GM12878 (cell line): ENCODE measurements around the gene NEURL3. TPM values are rescaled to one million over a fixed set of nuclear protein-coding genes. Genes with fewer than 3 reads are reported as not detected.

Experiments used
- ATAC-seq: fragments of 200-7000 bp; cut with Tn5 transposase; 3 replicates; pipeline ENCODE4 v1.9.1; 2020; ENCODE audit warnings: mild to moderate bottlenecking, moderate library complexity
- BruUV-seq: library from RNA; stranded (reverse); fragments of 400-500 nt; replicated peaks from 2 replicates; lab custom pipeline; 2021; lab: Mats Ljungman, UMichigan
- CTCF ChIA-PET: fragments of 300-600 bp; sonication (Branson Sonifier 250); formaldehyde crosslinking; extraction: SDS; loops from one replicate; lab custom pipeline; 2021; ENCODE audit warnings: inconsistent platforms; lab: Yijun Ruan, JAX
- POLR2A ChIA-PET: fragments of 350-600 bp; formaldehyde crosslinking; extraction: SDS; loops from one replicate; lab custom pipeline; 2021; ENCODE audit warnings: inconsistent platforms; lab: Charles Lee
- RAD21 ChIA-PET: fragments of 300-600 bp; sonication (Branson Sonifier 250); formaldehyde crosslinking; loops from one replicate; lab custom pipeline; 2023; ENCODE audit warnings: antibody characterized with exemption; ENCODE audit not compliant: unreplicated experiment; lab: Charles Lee
- SMC1A ChIA-PET: fragments of 300-600 bp; sonication (Branson Sonifier 250); formaldehyde crosslinking; loops from one replicate; lab custom pipeline; 2023; ENCODE audit not compliant: unreplicated experiment, uncharacterized antibody; lab: Charles Lee
- DNase-seq: peaks from one replicate; pipeline ENCODE4 v3.0.0-alpha.2; 2011; ENCODE audit warnings: low read depth, low spot score
- FAIRE-seq: peaks from 3 replicates; lab custom pipeline; 2011; peaks lifted over from hg19 to GRCh38; lab: Jason Lieb, UNC
- H2AFZ ChIP-seq: 2 replicates; pipeline ENCODE4 v1.6.0; 2011; ENCODE audit warnings: low read depth, low read length, control low read depth; ENCODE audit not compliant: control insufficient read depth
- H3K27ac ChIP-seq: 2 replicates; pipeline ENCODE4 v1.5.1; 2011; ENCODE audit warnings: control low read depth; ENCODE audit not compliant: control insufficient read depth, insufficient read depth
- H3K27me3 ChIP-seq, 2 experiments: replicated peaks in 1 of 2; 2 replicates each; pipeline versions ENCODE4 v1.6.0 to v1.6.1; 2011; ENCODE audit warnings: low read length in 1 of 2; ENCODE audit not compliant: control insufficient read depth in 2 of 2, insufficient read depth in 2 of 2
- H3K36me3 ChIP-seq, 2 experiments: 2 replicates each; pipeline ENCODE4 v1.5.1; 2011; ENCODE audit warnings: low read length in 1 of 2; ENCODE audit not compliant: control insufficient read depth in 2 of 2, insufficient read depth in 2 of 2
- H3K4me1 ChIP-seq: 2 replicates; pipeline ENCODE4 v1.6.1; 2011; ENCODE audit warnings: mild to moderate bottlenecking, low read length, moderate library complexity, mixed read lengths; ENCODE audit not compliant: control insufficient read depth, insufficient read depth
- H3K4me2 ChIP-seq: 2 replicates; pipeline ENCODE4 v1.6.0; 2011; ENCODE audit warnings: control low read depth; ENCODE audit not compliant: control insufficient read depth, insufficient read depth
- H3K4me3 ChIP-seq: fragments of 200-600 bp; sonication (generic); 2 replicates; pipeline ENCODE4 v1.5.1; 2016
- H3K79me2 ChIP-seq: 2 replicates; pipeline ENCODE4 v1.6.0; 2011; ENCODE audit warnings: low read length; ENCODE audit not compliant: control insufficient read depth, insufficient read depth
- H3K9ac ChIP-seq: 2 replicates; pipeline ENCODE4 v1.8.0; 2011; ENCODE audit warnings: low read length, control low read depth, mixed read lengths; ENCODE audit not compliant: control insufficient read depth, insufficient read depth
- H3K9me3 ChIP-seq: replicated peaks from 3 replicates; pipeline ENCODE4 v1.5.1; 2011; ENCODE audit warnings: mild to moderate bottlenecking, low read length; ENCODE audit not compliant: control insufficient read depth, insufficient read depth
- H4K20me1 ChIP-seq: 2 replicates; pipeline ENCODE4 v1.6.0; 2011; ENCODE audit not compliant: control insufficient read depth, insufficient read depth
- ATF7 ChIP-seq: fragments of 450-650 bp; IDR thresholded peaks from 2 replicates; pipeline ENCODE4 v1.6.1; 2016; ENCODE audit warnings: low read depth, mild to moderate bottlenecking
- ESRRA ChIP-seq: IDR thresholded peaks from 2 replicates; pipeline ENCODE4 v1.6.1; 2012; ENCODE audit warnings: mild to moderate bottlenecking, low read length, improper control_type of control experiment
- NRF1 ChIP-seq: conservative IDR thresholded peaks from 2 replicates; pipeline ENCODE4 v1.6.1; 2011; ENCODE audit warnings: mild to moderate bottlenecking, low read depth, low read length, improper control_type of control experiment
- TCF7 ChIP-seq: IDR thresholded peaks from 2 replicates; pipeline ENCODE4 v1.6.1; 2014; ENCODE audit warnings: antibody characterized with exemption, borderline replicate concordance
- ZBTB40 ChIP-seq: fragments of 450-650 bp; IDR thresholded peaks from 2 replicates; pipeline ENCODE4 v1.6.1; 2016; ENCODE audit warnings: mild to moderate bottlenecking, moderate library complexity, borderline replicate concordance
- WGBS: methylation state at CpG from one replicate; pipeline ENCODE4 v1.1.6; 2016; ENCODE audit warnings: low lambda C conversion rate; ENCODE audit not compliant: insufficient replicate concordance, insufficient coverage; ENCODE audit errors: missing lambda C conversion rate; 5-methylcytosine and 5-hydroxymethylcytosine counted together
- in situ Hi-C: fragments of 300-500 bp; cut with MboI; formaldehyde crosslinking; loops from 9 replicates; pipeline ENCODE4 v1.14.3; 2018; ENCODE audit warnings: mixed read lengths
- intact Hi-C: fragments of 100-400 bp; cut with micrococcal nuclease; formaldehyde crosslinking; loops from one replicate; pipeline ENCODE4 v1.14.2; 2022; ENCODE audit not compliant: unreplicated experiment
- polyA plus RNA-seq, 11 experiments: library from polyadenylated mRNA; depleted of rRNA in 4 of 11; unstranded in 6 of 11; stranded (reverse) in 5 of 11; fragments of >200 nt; fragmentation: Nextera tagmentation in 4 of 11; fragmentation: Illumina TruSeq in 1 of 11; extraction: Ambion mirVana in 4 of 11; extraction: Trizol in 1 of 11; gene quantifications; 1 replicate in 1 of 11; 2 replicates in 10 of 11; pipeline versions ENCODE4 v1.2.1 to v1.2.3, GENCODE V29; 2011 to 2016; ENCODE audit warnings: inconsistent platforms in 2 of 11, missing spikeins in 2 of 11, low read depth in 1 of 11
- total RNA-seq, 4 experiments: library from RNA; depleted of rRNA in 3 of 4; stranded (reverse); fragments of >200 nt in 3 of 4; fragmentation: Illumina TruSeq in 1 of 4; extraction: Trizol in 1 of 4; gene quantifications; 2 replicates each; pipeline versions ENCODE4 v1.2.1 to v1.2.3, GENCODE V29; 2013 to 2021

The NEURL3 gene
- total and polyA plus RNA-seq, 10 of the 15 experiments (the other 5 are each of a cell fraction or from before 2014, with no cell fraction given): 0.03 to 6.3 (median 0.47) TPM

- Histone ChIP-seq H3K36me3 (no peaks in the 10 kb centered on the region), H2AFZ (no peak overlapping the region), H3K4me1 (peaks cover 38% of the 10 kb centered on the region), H3K27me3 (no peaks in the 10 kb centered on the region), H3K4me3 (no peak overlapping the region), H3K4me2 (no peak overlapping the region), H3K79me2 (no peaks in the 10 kb centered on the region), H3K9ac (no peak overlapping the region), H4K20me1 (no peaks in the 10 kb centered on the region), H3K27ac (no peak overlapping the region), H3K9me3 (no peaks in the 10 kb centered on the region)
- BruUV-seq: no TSS peak
- DNase-seq: no peak
- ChIA-PET POLR2A (interaction anchor here (1.0 to 1.6 kb wide), 3 partner anchors 17 to 40 kb away, joined by 3 read pairs; no protein-coding TSS in a partner anchor), RAD21 (interaction anchor here (0.6 to 9.9 kb wide), 6 partner anchors 15 to 258 kb away, joined by 3 to 144 read pairs (median 4); partner anchors contain the start of gene NCAPH), SMC1A (interaction anchor here (1.1 to 8.1 kb wide), 4 partner anchors 11 to 100 kb away, joined by 3 to 123 read pairs (median 10); no protein-coding TSS in a partner anchor), CTCF (interaction anchor here (0.7 to 13.0 kb wide), 13 partner anchors 11 to 514 kb away, joined by 3 to 307 read pairs (median 7); no protein-coding TSS in a partner anchor)
- ATAC-seq: no peak
- no peak for FAIRE-seq
- in situ Hi-C loops: loop anchor here (5.0 kb wide), 2 partner anchors 35 to 100 kb away; no protein-coding TSS in a partner anchor
- 86% methylated on average over 7 of the region's 7 CpGs for WGBS
- no peak for TF ChIP-seq ATF7
- intact Hi-C loops: loop anchor here (1.0 kb wide), 1 partner anchor 21 kb away; no protein-coding TSS in a partner anchor
Measured at GRCh38 chr2:96506907-96507240, 1.7 kb upstream of the NEURL3 start.

- ChIA-PET RAD21 (interaction anchor here (0.6 to 9.9 kb wide), 13 partner anchors 14 to 258 kb away, joined by 3 to 144 read pairs (median 4); partner anchors contain the start of gene NCAPH), CTCF (interaction anchor here (0.7 to 13.0 kb wide), 15 partner anchors 11 to 514 kb away, joined by 3 to 307 read pairs (median 5); no protein-coding TSS in a partner anchor), SMC1A (interaction anchor here (0.9 to 8.1 kb wide), 11 partner anchors 11 to 99 kb away, joined by 3 to 123 read pairs (median 5); no protein-coding TSS in a partner anchor)
- no peaks in the 10 kb centered on the region for H3K27me3 ChIP-seq
- no peaks in the 10 kb centered on the region for H4K20me1 ChIP-seq
- no peaks in the 10 kb centered on the region for H3K36me3 ChIP-seq
- no peak overlapping the region for H2AFZ ChIP-seq
- H3K9ac ChIP-seq: no peak overlapping the region
- BruUV-seq: no TSS peak
- H3K4me3 ChIP-seq: no peak overlapping the region
- ATAC-seq (no peak), DNase-seq (no peak), FAIRE-seq (no peak)
- WGBS: 77% methylated on average over 8 of the region's 8 CpGs
- H3K79me2 ChIP-seq: no peaks in the 10 kb centered on the region
- H3K4me1 ChIP-seq: peaks cover 44% of the 10 kb centered on the region
- intact Hi-C loops: loop anchor here (1.0 kb wide), 1 partner anchor 20 kb away; no protein-coding TSS in a partner anchor
- TF ChIP-seq NRF1 (no peak), ESRRA (no peak), TCF7 (no peak), ZBTB40 (no peak)
- TF ChIP-seq, all 136 proteins: peak for 0
- Histone ChIP-seq H3K9me3 (no peaks in the 10 kb centered on the region), H3K4me2 (no peak overlapping the region), H3K27ac (no peak overlapping the region)
- POLR2A ChIA-PET: interaction anchor here (1.0 to 1.6 kb wide), 10 partner anchors 12 to 41 kb away, joined by 3 to 7 read pairs (median 4); no protein-coding TSS in a partner anchor
- in situ Hi-C loops: loop anchor here (5.0 kb wide), 2 partner anchors 34 to 99 kb away; no protein-coding TSS in a partner anchor
Measured at GRCh38 chr2:96506016-96506906, 1.1 kb upstream of the NEURL3 start.
